Medulla oblongata (tissue), 1 donor: ENCODE results near the gene CEMIP.

Experiments
- DNase-seq: peaks from one replicate; pipeline ENCODE4 v3.0.0-alpha.2; 2015; ENCODE audit errors: extremely low spot score

Gene CEMIP

GRCh38 chr15:80929689-80930088 is 150.5 kb downstream of the CEMIP start:
- DNase-seq = no peak

- DNase-seq = no peak
Measured at GRCh38 chr15:80931191-80931590, 152.0 kb downstream of the CEMIP start.

- no peak for DNase-seq
Measured at GRCh38 chr15:80931721-80932512, 152.7 kb downstream of the CEMIP start.

- DNase-seq = no peak
Measured at GRCh38 chr15:80932513-80932815, 153.3 kb downstream of the CEMIP start.

GRCh38 chr15:80932989-80933388 is 153.8 kb downstream of the CEMIP start:
- DNase-seq = no peak

- DNase-seq = no peak
Measured at GRCh38 chr15:80934761-80935221, 155.6 kb downstream of the CEMIP start.

- DNase-seq = peak; percentile 28
Measured at GRCh38 chr15:80936288-80937078, 157.3 kb downstream of the CEMIP start.

- DNase-seq = no peak
Measured at GRCh38 chr15:80937718-80938117, 158.5 kb downstream of the CEMIP start.

GRCh38 chr15:80939216-80939615 is 160.0 kb downstream of the CEMIP start:
- DNase-seq = no peak

- no peak for DNase-seq
Measured at GRCh38 chr15:80940331-80940730, 161.2 kb downstream of the CEMIP start.

- no peak for DNase-seq
Measured at GRCh38 chr15:80940851-80941250, 161.7 kb downstream of the CEMIP start.

GRCh38 chr15:80942266-80942665 is 163.1 kb downstream of the CEMIP start:
- DNase-seq = no peak

GRCh38 chr15:80942746-80943565 is 163.8 kb downstream of the CEMIP start:
- DNase-seq = no peak

GRCh38 chr15:80944818-80945217 is 165.6 kb downstream of the CEMIP start:
- DNase-seq = no peak

- no peak for DNase-seq
Measured at GRCh38 chr15:80945605-80946004, 166.4 kb downstream of the CEMIP start.

GRCh38 chr15:80946576-80946975 is 167.4 kb downstream of the CEMIP start:
- DNase-seq = no peak

GRCh38 chr15:80948651-80949292 is 169.6 kb downstream of the CEMIP start:
- DNase-seq = no peak

- DNase-seq = no peak
Measured at GRCh38 chr15:80949756-80950155, 170.6 kb downstream of the CEMIP start.

- DNase-seq = no peak
Measured at GRCh38 chr15:80950291-80951078, 171.3 kb downstream of the CEMIP start.

- no peak for DNase-seq
Measured at GRCh38 chr15:80951941-80952340, 172.8 kb downstream of the CEMIP start.
